H1 (cell line): ENCODE data around the gene FAM3B.

Experiments
- BRCA1 ChIP-seq: IDR thresholded peaks from 2 replicates; pipeline ENCODE4 v1.6.1; 2012; ENCODE audit warnings: low read depth, low read length, improper control_type of control experiment
- EZH2 ChIP-seq: fragments of 200-600 bp; sonication (generic); IDR thresholded peaks from 2 replicates; pipeline ENCODE4 v1.7.1; 2012; ENCODE audit warnings: low read depth, mild to moderate bottlenecking, moderate library complexity, low read length, inconsistent platforms; ENCODE audit not compliant: severe bottlenecking
- POLR2A ChIP-seq, 2 experiments: IDR thresholded peaks; 1 replicate in 1 of 2; 2 replicates in 1 of 2; pipeline ENCODE4 v1.6.1; 2011; ENCODE audit warnings: low read depth in 2 of 2, low read length in 2 of 2, mild to moderate bottlenecking in 2 of 2; ENCODE audit errors: control extremely low read depth in 1 of 2
- POLR2AphosphoS5 ChIP-seq: IDR thresholded peaks from 2 replicates; pipeline ENCODE4 v1.6.1; 2011; ENCODE audit warnings: low read depth, low read length
- RBBP5 ChIP-seq: IDR thresholded peaks from 2 replicates; pipeline ENCODE4 v1.7.1; 2012; ENCODE audit warnings: low read depth, mild to moderate bottlenecking, inconsistent platforms, low read length, moderate library complexity, borderline replicate concordance
- SRF ChIP-seq: IDR thresholded peaks from 2 replicates; pipeline ENCODE4 v1.6.1; 2011; ENCODE audit warnings: mild to moderate bottlenecking, low read depth, low read length, moderate library complexity
- TF ChIP-seq, protein P1 (sequence below), 3 experiments: IDR thresholded peaks; 1 replicate in 2 of 3; 2 replicates in 1 of 3; pipeline versions ENCODE4 v1.5.1 to v1.6.1; 2011; ENCODE audit warnings: low read length in 3 of 3, mild to moderate bottlenecking in 3 of 3, inconsistent platforms in 2 of 3, low read depth in 1 of 3, moderate library complexity in 1 of 3; ENCODE audit not compliant: insufficient read depth in 1 of 3; ENCODE audit errors: control extremely low read depth in 1 of 3
- TF ChIP-seq, protein P2 (sequence below): IDR thresholded peaks from 2 replicates; pipeline ENCODE4 v1.6.1; 2012; ENCODE audit warnings: inconsistent platforms

GRCh38 chr21:41327753-41328152 lies 11.2 kb downstream of the FAM3B start:
- TF ChIP-seq, protein P1, sequence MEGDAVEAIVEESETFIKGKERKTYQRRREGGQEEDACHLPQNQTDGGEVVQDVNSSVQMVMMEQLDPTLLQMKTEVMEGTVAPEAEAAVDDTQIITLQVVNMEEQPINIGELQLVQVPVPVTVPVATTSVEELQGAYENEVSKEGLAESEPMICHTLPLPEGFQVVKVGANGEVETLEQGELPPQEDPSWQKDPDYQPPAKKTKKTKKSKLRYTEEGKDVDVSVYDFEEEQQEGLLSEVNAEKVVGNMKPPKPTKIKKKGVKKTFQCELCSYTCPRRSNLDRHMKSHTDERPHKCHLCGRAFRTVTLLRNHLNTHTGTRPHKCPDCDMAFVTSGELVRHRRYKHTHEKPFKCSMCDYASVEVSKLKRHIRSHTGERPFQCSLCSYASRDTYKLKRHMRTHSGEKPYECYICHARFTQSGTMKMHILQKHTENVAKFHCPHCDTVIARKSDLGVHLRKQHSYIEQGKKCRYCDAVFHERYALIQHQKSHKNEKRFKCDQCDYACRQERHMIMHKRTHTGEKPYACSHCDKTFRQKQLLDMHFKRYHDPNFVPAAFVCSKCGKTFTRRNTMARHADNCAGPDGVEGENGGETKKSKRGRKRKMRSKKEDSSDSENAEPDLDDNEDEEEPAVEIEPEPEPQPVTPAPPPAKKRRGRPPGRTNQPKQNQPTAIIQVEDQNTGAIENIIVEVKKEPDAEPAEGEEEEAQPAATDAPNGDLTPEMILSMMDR (IDR thresholded peaks at IDR 0.05; ENCODE audit: control extremely low read depth in 1 of 3, insufficient read depth in 1 of 3, low read depth in 1 of 3, low read length in 3 of 3), result no peak
- TF ChIP-seq EZH2 (no peak), SRF (no peak), POLR2AphosphoS5 (no peak), POLR2A (IDR thresholded peaks at IDR 0.05; ENCODE audit: control extremely low read depth in 1 of 2, low read depth in 2 of 2, low read length in 2 of 2) (no peak), RBBP5 (no peak), BRCA1 (no peak)
- TF ChIP-seq, protein P2, sequence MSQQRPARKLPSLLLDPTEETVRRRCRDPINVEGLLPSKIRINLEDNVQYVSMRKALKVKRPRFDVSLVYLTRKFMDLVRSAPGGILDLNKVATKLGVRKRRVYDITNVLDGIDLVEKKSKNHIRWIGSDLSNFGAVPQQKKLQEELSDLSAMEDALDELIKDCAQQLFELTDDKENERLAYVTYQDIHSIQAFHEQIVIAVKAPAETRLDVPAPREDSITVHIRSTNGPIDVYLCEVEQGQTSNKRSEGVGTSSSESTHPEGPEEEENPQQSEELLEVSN, result no peak
